IMR-90 (cell line): Measurements from ENCODE around the gene KAZN. TPM values are rescaled to one million over a fixed set of nuclear protein-coding genes. Genes with fewer than 3 reads are reported as not detected.

Source experiments
- ATAC-seq: fragments of 200-7000 bp; cut with Tn5 transposase; 2 replicates; pipeline ENCODE4 v1.9.1; 2020; ENCODE audit warnings: low read depth, mild to moderate bottlenecking, moderate library complexity
- BruUV-seq: library from RNA; stranded (reverse); fragments of 400-500 nt; replicated peaks from 2 replicates; lab custom pipeline; 2021; lab: Mats Ljungman, UMichigan
- CTCF ChIA-PET: fragments of 300-600 bp; formaldehyde crosslinking; extraction: SDS; loops from one replicate; lab custom pipeline; 2021; ENCODE audit warnings: antibody characterized with exemption; lab: Yijun Ruan, JAX
- POLR2A ChIA-PET: fragments of 300-600 bp; sonication (Branson Sonifier 250); formaldehyde crosslinking; loops from one replicate; lab custom pipeline; 2022; ENCODE audit warnings: antibody characterized with exemption; ENCODE audit not compliant: unreplicated experiment; lab: Charles Lee
- DNase-seq: peaks from one replicate; pipeline ENCODE4 v3.0.0; 2013
- H2AFZ ChIP-seq: replicated peaks from 2 replicates; pipeline ENCODE3; 2013; ENCODE audit warnings: low read length, mild to moderate bottlenecking; ENCODE audit not compliant: poor library complexity
- H2AK5ac ChIP-seq: 2 replicates; pipeline ENCODE4 v1.6.1; 2013; ENCODE audit warnings: low read depth, low read length, inconsistent platforms
- H2AK9ac ChIP-seq: replicated peaks from 2 replicates; pipeline ENCODE3; 2013; ENCODE audit warnings: mild to moderate bottlenecking, low read depth, low read length, moderate library complexity; ENCODE audit not compliant: poor library complexity
- H2BK120ac ChIP-seq: 2 replicates; pipeline ENCODE4 v1.6.1; 2013; ENCODE audit warnings: low read depth, low read length, inconsistent platforms
- H2BK15ac ChIP-seq: 3 replicates; pipeline ENCODE4 v1.6.1; 2013; ENCODE audit warnings: low read depth, low read length, inconsistent platforms
- H2BK20ac ChIP-seq: 2 replicates; pipeline ENCODE4 v1.6.1; 2013; ENCODE audit warnings: low read depth, mild to moderate bottlenecking, inconsistent platforms, low read length, moderate library complexity
- H2BK5ac ChIP-seq: 2 replicates; pipeline ENCODE4 v1.6.1; 2013; ENCODE audit warnings: mild to moderate bottlenecking, low read depth, low read length, inconsistent platforms; ENCODE audit not compliant: poor library complexity, severe bottlenecking
- H3K14ac ChIP-seq: replicated peaks from 2 replicates; pipeline ENCODE4 v1.6.1; 2013; ENCODE audit warnings: low read depth, low read length, inconsistent platforms
- H3K18ac ChIP-seq: 2 replicates; pipeline ENCODE4 v1.6.1; 2013; ENCODE audit warnings: low read depth, low read length, control low read depth
- H3K23ac ChIP-seq: 2 replicates; pipeline ENCODE4 v1.6.1; 2013; ENCODE audit warnings: low read depth, low read length, inconsistent platforms
- H3K27ac ChIP-seq: 2 replicates; pipeline ENCODE4 v1.5.1; 2013; ENCODE audit warnings: mild to moderate bottlenecking, control low read depth, low read length; ENCODE audit not compliant: insufficient read depth
- H3K27me3 ChIP-seq: 2 replicates; pipeline ENCODE4 v1.6.1; 2013; ENCODE audit warnings: low read length; ENCODE audit not compliant: control insufficient read depth, insufficient read depth
- H3K36me3 ChIP-seq: 2 replicates; pipeline ENCODE4 v1.6.1; 2013; ENCODE audit warnings: low read length, mixed read lengths; ENCODE audit not compliant: control insufficient read depth, insufficient read depth
- H3K4ac ChIP-seq: 2 replicates; pipeline ENCODE4 v1.6.1; 2013; ENCODE audit warnings: low read depth, low read length, inconsistent platforms
- H3K4me1 ChIP-seq: 2 replicates; pipeline ENCODE4 v1.6.1; 2013; ENCODE audit warnings: low read length, mixed read lengths; ENCODE audit not compliant: control insufficient read depth, insufficient read depth
- H3K4me2 ChIP-seq: 2 replicates; pipeline ENCODE4 v1.6.1; 2013; ENCODE audit warnings: low read depth, mild to moderate bottlenecking, control low read depth, low read length, moderate library complexity
- H3K4me3 ChIP-seq: 2 replicates; pipeline ENCODE4 v1.5.1; 2013; ENCODE audit warnings: low read depth, mild to moderate bottlenecking, control low read depth, low read length, moderate library complexity; ENCODE audit not compliant: insufficient read depth
- H3K56ac ChIP-seq: 2 replicates; pipeline ENCODE4 v1.6.1; 2013; ENCODE audit warnings: low read length, inconsistent platforms; ENCODE audit not compliant: insufficient read depth; ENCODE audit errors: extremely low read depth
- H3K79me1 ChIP-seq, 2 experiments: 2 replicates each; pipeline ENCODE4 v1.6.1; 2013; ENCODE audit warnings: low read length in 2 of 2, inconsistent platforms in 1 of 2, low read depth in 1 of 2
- H3K9ac ChIP-seq: 2 replicates; pipeline ENCODE4 v1.6.1; 2013; ENCODE audit warnings: low read depth, low read length, control low read depth
- H3K9me1 ChIP-seq: 2 replicates; pipeline ENCODE4 v1.6.1; 2013; ENCODE audit warnings: low read length, inconsistent platforms; ENCODE audit not compliant: insufficient read depth
- H3K9me3 ChIP-seq: 2 replicates; pipeline ENCODE4 v1.6.1; 2013; ENCODE audit warnings: low read length; ENCODE audit not compliant: control insufficient read depth, insufficient read depth
- H4K20me1 ChIP-seq: 2 replicates; pipeline ENCODE4 v1.6.1; 2013; ENCODE audit warnings: low read length, inconsistent platforms; ENCODE audit not compliant: insufficient read depth
- H4K5ac ChIP-seq: 2 replicates; pipeline ENCODE4 v1.6.1; 2013; ENCODE audit warnings: mild to moderate bottlenecking, low read depth, low read length, control low read depth
- H4K8ac ChIP-seq, 2 experiments: 2 replicates each; pipeline ENCODE4 v1.6.1; 2013; ENCODE audit warnings: low read depth in 2 of 2, low read length in 2 of 2, control low read depth in 1 of 2, inconsistent platforms in 1 of 2
- H4K91ac ChIP-seq: 2 replicates; pipeline ENCODE4 v1.6.1; 2013; ENCODE audit warnings: low read depth, low read length, inconsistent platforms; ENCODE audit not compliant: insufficient read depth
- BHLHE40 ChIP-seq: fragments of 150-350 bp; IDR thresholded peaks from 2 replicates; pipeline ENCODE4 v1.6.1; 2016; ENCODE audit warnings: mild to moderate bottlenecking, low read depth, low read length
- MXI1 ChIP-seq: IDR thresholded peaks from 2 replicates; pipeline ENCODE4 v1.6.1; 2012; ENCODE audit warnings: low read depth, mild to moderate bottlenecking, low read length, moderate library complexity, borderline replicate concordance
- WGBS, 2 experiments: methylation state at CpG; one replicate each; pipeline versions ENCODE4 v1.1.5 to v1.1.7; 2013; ENCODE audit warnings: missing lambda C conversion rate in 2 of 2; ENCODE audit not compliant: insufficient read length in 1 of 2; ENCODE audit errors: extremely low coverage in 2 of 2; 5-methylcytosine and 5-hydroxymethylcytosine counted together
- dilution Hi-C: fragments of 300-500 bp; cut with HindIII; formaldehyde crosslinking; loops from one replicate; pipeline ENCODE4 v1.14.3; 2018; ENCODE audit warnings: low sequenced_read_pairs; ENCODE audit not compliant: unreplicated experiment
- in situ Hi-C: fragments of 300-500 bp; cut with MboI; formaldehyde crosslinking; loops from 3 replicates; pipeline ENCODE4 v1.14.3; 2019; ENCODE audit warnings: low sequenced_read_pairs, inconsistent platforms, mixed read lengths
- intact Hi-C: fragments of 100-400 bp; cut with micrococcal nuclease; formaldehyde crosslinking; loops from 2 replicates; pipeline ENCODE4 v1.10.0; 2022
- polyA plus RNA-seq, 3 experiments: library from polyadenylated mRNA; depleted of rRNA; stranded (reverse); fragments of >200 nt; gene quantifications; 2 replicates each; pipeline ENCODE4 v1.2.3, GENCODE V29; 2012; ENCODE audit warnings: low replicate concordance in 1 of 3
- total RNA-seq: library from RNA; depleted of rRNA; stranded (reverse); fragments of >200 nt; gene quantifications from 2 replicates; pipeline ENCODE4 v1.2.3, GENCODE V29; 2012

The KAZN gene
- total and polyA plus RNA-seq, 2 of the 4 experiments (the other 2 are of a cell fraction): 5.2 to 10.5 TPM

GRCh38 chr1:14704846-14705245 lies 106.4 kb downstream of the KAZN start:
- Histone ChIP-seq H2AFZ (no peak overlapping the region), H3K4ac (no peak overlapping the region), H2BK15ac (no peak overlapping the region), H4K8ac (no peak overlapping the region), H3K4me3 (no peak overlapping the region), H2BK20ac (no peak overlapping the region), H2BK120ac (no peak overlapping the region), H4K91ac (no peak overlapping the region), H3K27ac (no peak overlapping the region), H4K20me1 (no peaks in the 10 kb centered on the region), H3K14ac (no peak overlapping the region), H2BK5ac (no peak overlapping the region), H4K5ac (no peak overlapping the region), H3K9ac (no peak overlapping the region), H3K27me3 (no peaks in the 10 kb centered on the region), H3K9me3 (no peaks in the 10 kb centered on the region), H3K79me1 (no peaks in the 10 kb centered on the region), H3K4me2 (no peak overlapping the region), H3K23ac (no peak overlapping the region), H3K4me1 (no peaks in the 10 kb centered on the region), H2AK5ac (no peak overlapping the region), H3K36me3 (no peaks in the 10 kb centered on the region), H3K9me1 (no peaks in the 10 kb centered on the region), H3K56ac (no peak overlapping the region), H2AK9ac (no peak overlapping the region), H3K18ac (no peak overlapping the region)
- POLR2A ChIA-PET: no interaction called here
- no peak for ATAC-seq
- in situ Hi-C loops: no loop called here
- DNase-seq: no peak
- dilution Hi-C loops: no loop called here
- 80% methylated on average over 1 of the region's 1 CpG; no CpG with 5 or more reads in 1 of the 2 experiments for WGBS, 2 experiments
- TF ChIP-seq MXI1 (no peak), BHLHE40 (no peak)
- BruUV-seq: no TSS peak
- intact Hi-C loops: no loop called here
- CTCF ChIA-PET: no interaction called here
